HL-60 (cell line): ENCODE measurements around the gene NUP205.

ENCODE experiments used
- DNase-seq, 2 experiments: peaks; one replicate each; pipeline ENCODE4 v3.0.0-alpha.2; 2010 to 2020; ENCODE audit warnings: low read depth in 1 of 2, low spot score in 1 of 2
- H3K27ac ChIP-seq: fragments of 250-450 bp; sonication (Bioruptor Pico); replicated peaks from 2 replicates; pipeline ENCODE4 v1.5.1; 2020; ENCODE audit warnings: mild to moderate bottlenecking, moderate library complexity
- H3K27me3 ChIP-seq: fragments of 250-450 bp; sonication (Bioruptor Pico); 2 replicates; pipeline ENCODE4 v1.5.1; 2021; ENCODE audit warnings: mild to moderate bottlenecking, moderate library complexity; ENCODE audit not compliant: insufficient read depth, poor library complexity, severe bottlenecking
- H3K4me3 ChIP-seq: replicated peaks from 2 replicates; pipeline ENCODE4 v1.5.1; 2011; ENCODE audit warnings: mild to moderate bottlenecking, control low read depth, low read length; ENCODE audit not compliant: insufficient read depth
- CTCF ChIP-seq: IDR thresholded peaks from one replicate; pipeline ENCODE4 v1.5.1; 2011; ENCODE audit warnings: low read length, control low read depth, inconsistent platforms; ENCODE audit not compliant: insufficient read depth
- GABPA ChIP-seq: IDR thresholded peaks from 2 replicates; pipeline ENCODE4 v1.6.1; 2012; ENCODE audit warnings: low read depth
- POLR2AphosphoS5 ChIP-seq: IDR thresholded peaks from 2 replicates; pipeline ENCODE4 v1.6.1; 2012; ENCODE audit warnings: low read depth
- REST ChIP-seq: IDR thresholded peaks from 2 replicates; pipeline ENCODE4 v1.6.1; 2012; ENCODE audit warnings: low read depth; ENCODE audit not compliant: insufficient replicate concordance
- SPI1 ChIP-seq: IDR thresholded peaks from 2 replicates; pipeline ENCODE4 v1.6.1; 2012; ENCODE audit warnings: low read depth, mild to moderate bottlenecking, borderline replicate concordance

The NUP205 gene

GRCh38 chr7:135550196-135550595 is 7.5 kb upstream of the NUP205 start:
- DNase-seq = no peak
- H3K4me3 ChIP-seq = no peak overlapping the region
- TF ChIP-seq CTCF (no peak), SPI1 (no peak), REST (no peak), POLR2AphosphoS5 (no peak), GABPA (no peak)
- H3K27ac ChIP-seq = no peak overlapping the region
- no peaks in the 10 kb centered on the region for H3K27me3 ChIP-seq

GRCh38 chr7:135552148-135552547 is 5.6 kb upstream of the NUP205 start:
- no peak for TF ChIP-seq CTCF
- TF ChIP-seq REST = no peak
- no peak for TF ChIP-seq GABPA
- no peak for TF ChIP-seq SPI1
- no peak for TF ChIP-seq POLR2AphosphoS5
- Histone ChIP-seq H3K4me3 (no peak overlapping the region), H3K27me3 (no peaks in the 10 kb centered on the region), H3K27ac (no peak overlapping the region)
- DNase-seq = no peak

- Histone ChIP-seq H3K4me3 (no peak overlapping the region), H3K27me3 (no peaks in the 10 kb centered on the region), H3K27ac (no peak overlapping the region)
- TF ChIP-seq REST = no peak
- no peak for TF ChIP-seq GABPA
- TF ChIP-seq SPI1 = peak; percentile 9; the same call in 1 of the 2 replicates
- DNase-seq = peak; percentile 9 to 26
Measured at GRCh38 chr7:135553346-135553745, 4.4 kb upstream of the NUP205 start.

- Histone ChIP-seq H3K27me3 (no peaks in the 10 kb centered on the region), H3K27ac (peak overlapping the region; percentile 98), H3K4me3 (peak overlapping the region; percentile 66)
- peak; percentile 63 to 72 for DNase-seq
- TF ChIP-seq POLR2AphosphoS5 (no peak), CTCF (peak; percentile 42), GABPA (no peak), REST (no peak), SPI1 (no peak)
Measured at GRCh38 chr7:135558337-135558767, 635 bp downstream of the NUP205 start.
